MM.1S (cell line): ENCODE data around the gene MSL1.

ENCODE experiments used
- DNase-seq: peaks from one replicate; pipeline ENCODE4 v3.0.0-alpha.2; 2015
- H2AFZ ChIP-seq: fragments of 300-600 bp; sonication (generic); 2 replicates; pipeline ENCODE4 v1.6.0; 2016; ENCODE audit warnings: antibody characterized with exemption, low read length
- H3F3A ChIP-seq: fragments of 300-600 bp; sonication (generic); 2 replicates; pipeline ENCODE4 v1.6.1; 2016; ENCODE audit warnings: mild to moderate bottlenecking, antibody characterized with exemption, low read length, moderate library complexity, mixed read lengths; ENCODE audit not compliant: insufficient read depth
- H3K27ac ChIP-seq: fragments of 300-600 bp; sonication (generic); 2 replicates; pipeline ENCODE4 v1.5.1; 2016; ENCODE audit warnings: mild to moderate bottlenecking, low read length
- H3K27me3 ChIP-seq: fragments of 300-600 bp; sonication (generic); replicated peaks from 2 replicates; pipeline ENCODE4 v1.6.0; 2016; ENCODE audit warnings: low read length; ENCODE audit not compliant: insufficient read depth
- H3K36me3 ChIP-seq: fragments of 300-600 bp; sonication (generic); replicated peaks from 2 replicates; pipeline ENCODE4 v1.6.1; 2016; ENCODE audit warnings: mild to moderate bottlenecking, low read length, mixed read lengths; ENCODE audit not compliant: insufficient read depth
- H3K4me1 ChIP-seq: fragments of 300-600 bp; sonication (generic); 2 replicates; pipeline ENCODE4 v1.6.1; 2016; ENCODE audit warnings: low read length, mixed read lengths
- H3K4me2 ChIP-seq: fragments of 300-600 bp; sonication (generic); 2 replicates; pipeline ENCODE4 v1.6.0; 2016; ENCODE audit warnings: low read depth, low read length
- H3K4me3 ChIP-seq: fragments of 300-600 bp; sonication (generic); 2 replicates; pipeline ENCODE4 v1.5.1; 2016; ENCODE audit warnings: low read length, mixed read lengths
- H3K79me2 ChIP-seq: fragments of 300-600 bp; sonication (generic); 2 replicates; pipeline ENCODE4 v1.6.1; 2016; ENCODE audit warnings: mixed run types, low read length, mixed read lengths
- H3K9ac ChIP-seq: fragments of 300-600 bp; sonication (generic); 2 replicates; pipeline ENCODE4 v1.6.1; 2016; ENCODE audit warnings: low read length, mixed read lengths
- H3K9me2 ChIP-seq: fragments of 300-600 bp; sonication (generic); replicated peaks from 2 replicates; pipeline ENCODE4 v1.6.1; 2016; ENCODE audit warnings: mild to moderate bottlenecking, low read length, mixed read lengths; ENCODE audit not compliant: insufficient read depth
- H3K9me3 ChIP-seq: fragments of 300-600 bp; sonication (generic); replicated peaks from 2 replicates; pipeline ENCODE4 v1.6.1; 2016; ENCODE audit warnings: mild to moderate bottlenecking, low read length, mixed read lengths; ENCODE audit not compliant: insufficient read depth
- H4K20me1 ChIP-seq: fragments of 300-600 bp; sonication (generic); 2 replicates; pipeline ENCODE4 v1.6.1; 2016; ENCODE audit warnings: mild to moderate bottlenecking, low read length, moderate library complexity, mixed read lengths; ENCODE audit not compliant: insufficient read depth
- EZH2 ChIP-seq: fragments of 300-600 bp; sonication (generic); optimal IDR thresholded peaks from 2 replicates; pipeline ENCODE3; 2017; ENCODE audit warnings: low read depth, mild to moderate bottlenecking, antibody characterized with exemption, low read length, mixed read lengths
- EZH2phosphoT487 ChIP-seq: fragments of 300-600 bp; sonication (generic); IDR thresholded peaks from 2 replicates; pipeline ENCODE4 v1.6.1; 2018; ENCODE audit warnings: antibody characterized with exemption, low read length
- TF ChIP-seq, protein P1 (sequence below): fragments of 300-600 bp; sonication (generic); IDR thresholded peaks from 2 replicates; pipeline ENCODE4 v1.5.1; 2016; ENCODE audit warnings: antibody characterized with exemption, low read length, mixed read lengths

Gene MSL1

GRCh38 chr17:40105861-40106759 is 15.7 kb upstream of the MSL1 start:
- Histone ChIP-seq H3F3A (peaks cover 24% of the 10 kb centered on the region), H3K36me3 (no peaks in the 10 kb centered on the region), H3K79me2 (no peaks in the 10 kb centered on the region), H3K4me1 (peaks cover 48% of the 10 kb centered on the region), H3K4me3 (no peak overlapping the region), H3K4me2 (no peak overlapping the region), H3K27ac (no peak overlapping the region), H3K9me2 (no peaks in the 10 kb centered on the region), H2AFZ (no peak overlapping the region), H3K27me3 (no peaks in the 10 kb centered on the region), H3K9ac (no peak overlapping the region), H3K9me3 (no peaks in the 10 kb centered on the region), H4K20me1 (no peaks in the 10 kb centered on the region)
- no peak for DNase-seq
- TF ChIP-seq, protein P1, sequence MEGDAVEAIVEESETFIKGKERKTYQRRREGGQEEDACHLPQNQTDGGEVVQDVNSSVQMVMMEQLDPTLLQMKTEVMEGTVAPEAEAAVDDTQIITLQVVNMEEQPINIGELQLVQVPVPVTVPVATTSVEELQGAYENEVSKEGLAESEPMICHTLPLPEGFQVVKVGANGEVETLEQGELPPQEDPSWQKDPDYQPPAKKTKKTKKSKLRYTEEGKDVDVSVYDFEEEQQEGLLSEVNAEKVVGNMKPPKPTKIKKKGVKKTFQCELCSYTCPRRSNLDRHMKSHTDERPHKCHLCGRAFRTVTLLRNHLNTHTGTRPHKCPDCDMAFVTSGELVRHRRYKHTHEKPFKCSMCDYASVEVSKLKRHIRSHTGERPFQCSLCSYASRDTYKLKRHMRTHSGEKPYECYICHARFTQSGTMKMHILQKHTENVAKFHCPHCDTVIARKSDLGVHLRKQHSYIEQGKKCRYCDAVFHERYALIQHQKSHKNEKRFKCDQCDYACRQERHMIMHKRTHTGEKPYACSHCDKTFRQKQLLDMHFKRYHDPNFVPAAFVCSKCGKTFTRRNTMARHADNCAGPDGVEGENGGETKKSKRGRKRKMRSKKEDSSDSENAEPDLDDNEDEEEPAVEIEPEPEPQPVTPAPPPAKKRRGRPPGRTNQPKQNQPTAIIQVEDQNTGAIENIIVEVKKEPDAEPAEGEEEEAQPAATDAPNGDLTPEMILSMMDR = no peak
- no peak for TF ChIP-seq EZH2phosphoT487
- TF ChIP-seq EZH2 = no peak

GRCh38 chr17:40106760-40107521 is 14.8 kb upstream of the MSL1 start:
- Histone ChIP-seq H3K36me3 (no peaks in the 10 kb centered on the region), H3K9ac (no peak overlapping the region), H3K27me3 (no peaks in the 10 kb centered on the region), H3K9me3 (no peaks in the 10 kb centered on the region), H3K79me2 (no peaks in the 10 kb centered on the region), H3K27ac (no peak overlapping the region), H3K4me2 (no peak overlapping the region), H2AFZ (no peak overlapping the region), H3F3A (peaks cover 23% of the 10 kb centered on the region), H3K9me2 (no peaks in the 10 kb centered on the region), H4K20me1 (no peaks in the 10 kb centered on the region), H3K4me1 (peaks cover 49% of the 10 kb centered on the region), H3K4me3 (no peak overlapping the region)
- TF ChIP-seq EZH2 = no peak
- TF ChIP-seq EZH2phosphoT487 = no peak
- TF ChIP-seq, protein P1 = no peak
- DNase-seq = no peak

DNA sequence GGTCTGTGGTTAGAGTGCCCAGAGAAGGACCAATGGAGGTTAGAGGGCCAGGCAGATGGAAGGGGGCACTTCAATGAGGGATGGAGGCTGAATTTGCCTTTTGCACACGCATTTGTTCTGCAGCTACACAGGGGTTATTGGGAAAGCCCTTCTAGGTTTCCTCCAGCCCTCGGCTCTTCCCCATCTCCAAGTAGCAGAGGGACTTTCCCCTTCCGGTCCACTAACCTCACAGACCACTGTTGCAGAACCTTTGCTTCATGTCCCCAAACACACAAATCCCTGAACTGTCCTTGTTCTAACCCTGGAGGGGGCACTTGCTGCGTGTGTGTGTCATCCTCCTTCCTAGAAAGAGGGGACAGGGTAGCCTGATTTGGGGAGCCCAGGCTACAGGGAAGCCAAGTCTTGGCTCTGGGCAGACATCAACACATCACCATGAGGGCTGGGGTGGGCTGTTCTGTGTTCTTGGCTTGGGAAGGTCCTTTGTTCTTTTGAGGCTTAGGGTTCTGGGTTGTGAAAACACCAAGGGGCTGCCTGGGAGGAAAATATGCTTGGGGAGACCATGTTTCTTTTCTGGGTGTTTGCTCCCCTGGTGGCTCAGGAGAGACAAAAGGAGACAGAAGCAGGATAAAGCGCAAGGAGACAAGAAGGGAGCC is 14.1 kb upstream of the MSL1 start:
- H3K4me3 ChIP-seq = no peak overlapping the region
- peaks cover 22% of the 10 kb centered on the region for H3F3A ChIP-seq
- no peak for TF ChIP-seq EZH2phosphoT487
- TF ChIP-seq, protein P1 = no peak
- TF ChIP-seq EZH2 = no peak
- H3K9me3 ChIP-seq = no peaks in the 10 kb centered on the region
- no peaks in the 10 kb centered on the region for H3K27me3 ChIP-seq
- H3K9ac ChIP-seq = no peak overlapping the region
- H3K9me2 ChIP-seq = no peaks in the 10 kb centered on the region
- H2AFZ ChIP-seq = no peak overlapping the region
- H3K79me2 ChIP-seq = no peaks in the 10 kb centered on the region
- DNase-seq = no peak
- H4K20me1 ChIP-seq = no peaks in the 10 kb centered on the region
- no peaks in the 10 kb centered on the region for H3K36me3 ChIP-seq
- H3K27ac ChIP-seq = no peak overlapping the region
- H3K4me1 ChIP-seq = peaks cover 54% of the 10 kb centered on the region
- no peak overlapping the region for H3K4me2 ChIP-seq
